ENCODE results near the gene GPX1.
A peak's percentile ranks its signal among the peaks of the same experiment; 100 is the strongest.
"Not testable (repeated sequence)": the region's sequence is repeated elsewhere in the genome, so short reads cannot be mapped to it uniquely, and the experiment has no call there.

GPX1 gene

DNA sequence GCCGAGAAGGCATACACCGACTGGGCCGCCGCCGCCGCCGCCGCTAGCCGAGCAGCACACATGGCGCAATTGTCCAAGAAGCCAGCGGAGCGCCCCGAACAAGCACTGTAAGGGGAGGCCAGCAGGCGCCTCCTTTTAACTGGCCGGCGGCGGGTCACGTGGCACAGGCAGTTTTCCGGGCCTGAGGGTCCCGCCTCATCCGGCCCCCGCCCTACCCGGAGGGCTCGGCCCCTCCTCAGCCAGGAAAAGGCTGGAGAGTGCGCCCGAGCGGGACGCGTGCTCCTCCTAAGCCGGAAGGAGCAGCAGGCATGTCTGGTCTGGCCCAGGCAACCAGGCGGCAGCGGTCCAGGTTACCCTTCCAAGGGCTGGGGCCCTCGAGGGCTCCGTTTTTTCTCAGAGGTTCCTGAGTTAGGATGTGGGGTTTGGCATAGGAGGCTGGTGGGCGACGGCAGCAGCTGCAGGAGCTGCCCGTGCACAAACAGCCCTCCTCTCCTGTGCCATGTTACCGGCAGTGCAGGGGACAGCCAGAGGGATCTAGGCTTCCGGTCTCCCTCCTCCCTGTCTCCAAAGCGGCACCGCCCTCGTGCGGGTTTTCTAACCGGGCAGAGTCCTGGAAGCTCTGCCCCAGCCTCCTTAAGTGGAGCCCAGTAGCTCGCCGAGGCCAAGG is at the start of gene GPX1:
GPX1 (minus strand) TSS at position 137 of the 667 bp plus-strand sequence; CDS start at position 62, 75 bp downstream.
- DNase-seq (ENCODE audit: low spot score): peak; percentile 89

GRCh38 chr3:49406571-49407565 is 48.7 kb upstream of the GPX1 start:
- DNase-seq (ENCODE audit: low spot score): no peak

DNA sequence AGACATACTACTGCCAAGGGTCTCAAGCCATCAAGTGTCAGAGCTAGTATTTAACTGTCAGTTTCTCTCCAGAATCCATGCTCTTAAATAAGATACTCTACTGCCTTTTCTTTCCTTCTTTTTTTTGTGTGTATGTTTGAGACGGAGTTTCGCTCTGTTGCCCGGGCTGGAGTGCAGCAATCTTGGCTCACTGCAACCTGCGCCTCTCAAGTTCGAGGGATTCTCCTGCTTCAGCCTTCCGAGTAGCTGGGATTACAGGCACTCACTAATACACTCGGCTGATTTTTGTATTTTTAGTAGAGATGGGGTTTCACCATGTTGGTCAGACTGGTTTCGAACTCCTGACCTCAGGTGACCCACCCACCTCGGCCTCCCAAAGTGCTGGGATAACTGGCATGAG is 47.4 kb upstream of the GPX1 start:
- DNase-seq (ENCODE audit: low spot score): not testable (repeated sequence)

DNA sequence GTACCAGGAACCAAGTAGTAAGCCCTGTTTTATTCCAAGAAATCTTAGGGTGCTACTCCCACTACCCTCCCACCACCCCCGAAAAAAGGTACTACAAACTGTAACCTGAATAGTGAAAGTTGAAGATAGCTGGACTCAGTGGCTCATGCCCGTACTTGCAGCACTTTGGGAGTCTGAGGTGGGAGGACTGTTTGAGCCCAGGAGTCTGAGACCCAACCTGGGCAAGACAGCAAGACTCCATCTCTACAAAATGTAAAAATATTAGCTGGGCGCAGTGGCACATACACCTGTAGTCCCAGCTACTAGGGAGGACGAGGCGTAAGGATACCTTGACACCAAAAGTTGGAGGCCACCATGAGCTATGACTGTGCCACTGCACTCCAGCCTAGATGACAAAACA is 45.7 kb upstream of the GPX1 start:
- DNase-seq (ENCODE audit: low spot score): no peak

- DNase-seq (ENCODE audit: low spot score): no peak
These were observed 43.6 kb upstream of the GPX1 start for GRCh38 chr3:49401766-49402165.

- no peak for DNase-seq (ENCODE audit: low spot score)
These were observed 41.3 kb upstream of the GPX1 start for GRCh38 chr3:49399461-49399860.

DNA sequence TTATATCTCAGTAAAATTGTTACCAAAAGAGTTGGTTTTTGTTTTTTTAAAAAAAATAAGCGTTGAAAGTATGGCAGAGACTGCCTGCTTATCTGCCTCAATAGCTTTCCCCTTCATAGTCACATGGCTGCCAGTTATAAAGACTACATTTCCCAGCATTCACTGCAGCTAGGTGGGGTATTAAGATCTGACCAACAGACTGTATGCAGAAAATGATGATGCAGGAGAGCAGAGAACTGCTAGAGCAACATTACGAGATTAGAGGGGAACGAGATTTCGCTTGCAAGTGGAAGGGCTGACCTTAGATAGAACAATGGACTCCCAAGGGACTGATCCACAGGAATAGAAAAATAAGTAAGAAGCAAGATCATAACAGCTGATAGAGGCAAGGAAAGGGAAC is 39.3 kb upstream of the GPX1 start:
- no peak for DNase-seq (ENCODE audit: low spot score)

- DNase-seq (ENCODE audit: low spot score): not testable (repeated sequence)
These were observed 33.2 kb upstream of the GPX1 start for GRCh38 chr3:49391310-49391709.

- DNase-seq (ENCODE audit: low spot score): no peak
These were observed 31.1 kb upstream of the GPX1 start for GRCh38 chr3:49389297-49389696.

- no peak for DNase-seq (ENCODE audit: low spot score)
These were observed 30.2 kb upstream of the GPX1 start for GRCh38 chr3:49388289-49388820.

GRCh38 chr3:49387721-49388120 is 29.6 kb upstream of the GPX1 start:
- DNase-seq (ENCODE audit: low spot score): no peak

GRCh38 chr3:49386056-49386756 is 28.1 kb upstream of the GPX1 start:
- DNase-seq (ENCODE audit: low spot score): no peak

DNA sequence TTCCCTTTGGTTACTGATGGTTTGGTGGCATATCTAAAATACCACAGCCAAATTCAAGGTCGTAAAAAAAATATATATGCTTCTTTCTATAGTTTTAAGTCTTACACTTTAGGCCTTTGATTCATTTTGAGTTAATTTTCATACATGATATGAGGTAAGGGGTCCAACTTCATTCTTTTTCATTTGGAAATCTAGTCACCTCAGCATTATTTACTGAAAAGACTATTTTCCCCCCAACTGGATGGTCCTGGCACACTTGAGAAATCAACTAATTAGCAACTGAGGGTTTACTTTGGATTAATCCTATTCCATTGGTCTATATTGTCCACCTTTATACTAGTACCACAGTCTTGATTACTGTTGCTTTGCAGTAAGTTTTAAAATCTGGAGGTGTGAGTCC is 27.5 kb upstream of the GPX1 start:
- no peak for DNase-seq (ENCODE audit: low spot score)

- no peak for DNase-seq (ENCODE audit: low spot score)
These were observed 25.2 kb upstream of the GPX1 start for GRCh38 chr3:49383387-49383786.

DNA sequence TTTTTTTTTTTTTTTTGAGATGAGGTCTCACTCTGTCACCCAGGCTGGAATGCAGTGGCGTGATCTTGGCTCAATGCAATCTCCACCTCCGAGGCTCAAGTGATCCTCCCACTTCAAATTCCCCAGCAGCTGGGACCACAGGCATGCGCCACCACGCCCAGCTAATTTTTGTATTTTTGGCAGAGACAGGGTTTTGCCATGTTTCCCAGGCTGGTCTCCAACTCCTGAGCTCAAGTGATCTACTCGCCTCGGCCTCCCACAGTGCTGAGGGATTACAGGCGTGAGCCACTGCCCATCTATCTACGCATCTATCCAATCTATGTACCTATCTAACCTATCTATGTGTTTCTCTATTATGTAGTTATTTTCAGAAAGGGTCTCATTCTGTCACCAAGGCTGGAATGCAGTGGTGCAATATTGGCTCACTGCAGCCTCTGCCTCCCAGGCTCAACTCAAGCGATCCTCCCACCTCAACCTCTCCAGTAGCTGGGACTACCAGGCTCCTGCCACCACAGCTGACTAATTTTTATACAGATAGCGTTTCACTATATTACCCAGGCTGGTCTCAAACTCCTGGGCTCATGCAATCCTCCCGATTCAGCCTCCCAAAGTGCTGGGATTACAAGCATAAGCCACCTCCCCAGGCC is 20.2 kb upstream of the GPX1 start:
- no peak for DNase-seq (ENCODE audit: low spot score)

GRCh38 chr3:49377483-49377882 is 19.3 kb upstream of the GPX1 start:
- no peak for DNase-seq (ENCODE audit: low spot score)

DNA sequence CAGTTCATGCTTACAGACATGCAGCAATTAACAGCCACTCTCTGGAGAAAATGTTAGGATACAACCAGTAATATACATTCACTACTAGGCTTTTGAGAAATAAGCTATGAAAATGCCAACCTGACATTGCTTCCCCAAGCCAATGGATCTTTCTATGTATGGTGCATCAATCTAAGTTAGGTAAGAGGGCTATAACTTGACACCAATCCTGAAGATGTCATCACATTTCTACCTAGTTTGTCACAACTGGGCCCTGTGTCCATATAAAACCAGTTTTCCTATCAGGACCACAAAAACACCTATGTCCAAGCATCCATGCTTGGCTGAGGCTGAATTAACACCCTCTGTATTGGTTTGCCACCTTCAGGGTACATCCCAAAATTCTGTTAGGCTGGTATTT is 13.8 kb upstream of the GPX1 start:
- DNase-seq (ENCODE audit: low spot score): no peak

GRCh38 chr3:49370585-49371290 is 12.6 kb upstream of the GPX1 start:
- no peak for DNase-seq (ENCODE audit: low spot score)

GRCh38 chr3:49362561-49362960 is 4.4 kb upstream of the GPX1 start:
- DNase-seq (ENCODE audit: low spot score): no peak

- DNase-seq (ENCODE audit: low spot score): no peak
These were observed 1.5 kb upstream of the GPX1 start for GRCh38 chr3:49359623-49360022.

DNA sequence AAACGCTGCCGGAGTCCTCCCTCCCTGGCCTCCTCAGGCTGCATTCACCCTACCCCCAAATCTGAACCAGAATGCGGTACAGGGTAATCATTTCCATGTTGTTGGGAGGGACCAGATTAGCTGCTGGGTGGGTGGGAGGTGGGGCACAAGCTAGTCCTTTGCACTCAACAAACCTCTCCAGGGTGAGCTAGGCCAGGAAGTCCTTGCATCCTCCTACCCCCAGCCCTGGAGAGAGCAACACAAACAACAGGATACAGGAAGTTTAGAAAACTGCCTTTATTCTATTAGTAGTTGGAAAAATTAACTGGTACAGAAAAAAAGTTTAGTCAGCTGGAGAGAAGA is 702 bp upstream of the GPX1 start:
- DNase-seq (ENCODE audit: low spot score): no peak

All from hepatic stellate cell (primary cell).